GM20000 (cell line): ENCODE measurements around the gene CEP295NL.
"Not testable (repeated sequence)": the region's sequence is repeated elsewhere in the genome, so short reads cannot be mapped to it uniquely, and the experiment has no call there.

Experiments used
- DNase-seq: peaks from one replicate; pipeline ENCODE4 v3.0.0; 2012; ENCODE audit warnings: low spot score
- CTCF ChIP-seq: IDR thresholded peaks from 2 replicates; pipeline ENCODE4 v1.5.1; 2012; ENCODE audit warnings: mild to moderate bottlenecking, control low read depth; ENCODE audit errors: extremely low read depth, missing control alignments

CEP295NL gene

GRCh38 chr17:78883089-78883532 is 19.9 kb downstream of the CEP295NL start:
- no peak for DNase-seq

GRCh38 chr17:78882540-78883088 is 20.4 kb downstream of the CEP295NL start:
- TF ChIP-seq CTCF = no peak

More at GRCh38 chr17:78883089-78883532, 19.9 kb downstream of the CEP295NL start:
- TF ChIP-seq CTCF = no peak

GRCh38 chr17:78879635-78880186 is 23.3 kb downstream of the CEP295NL start:
- DNase-seq = no peak
- no peak for TF ChIP-seq CTCF

More at GRCh38 chr17:78882540-78883088, 20.4 kb downstream of the CEP295NL start:
- no peak for DNase-seq

GRCh38 chr17:78878871-78879527 is 24.0 kb downstream of the CEP295NL start:
- no peak for TF ChIP-seq CTCF
- no peak for DNase-seq

- TF ChIP-seq CTCF = no peak
- no peak for DNase-seq
These were observed 24.7 kb downstream of the CEP295NL start for GRCh38 chr17:78878261-78878660.

- DNase-seq = not testable (repeated sequence)
These were observed 26.0 kb downstream of the CEP295NL start for GRCh38 chr17:78876954-78877517.

- no peak for TF ChIP-seq CTCF
These were observed 26.9 kb downstream of the CEP295NL start for GRCh38 chr17:78876094-78876597.

More at GRCh38 chr17:78876094-78876597, 26.9 kb downstream of the CEP295NL start:
- DNase-seq = no peak
